Measurements from ENCODE around the gene INSR. TPM values are rescaled to one million over a fixed set of nuclear protein-coding genes. Genes with fewer than 3 reads are reported as not detected.
A peak's percentile ranks its signal among the peaks of the same experiment; 100 is the strongest.
"Not testable (repeated sequence)": the region's sequence is repeated elsewhere in the genome, so short reads cannot be mapped to it uniquely, and the experiment has no call there.

Gene INSR
- total RNA-seq, 1 experiment from 2014 or later: 8.4 TPM

- peaks cover 6% of the 10 kb centered on the region for H3K9me3 Mint-ChIP-seq (ENCODE audit: low read depth, unreplicated experiment)
- intact Hi-C loops (cut with micrococcal nuclease; ENCODE audit: unreplicated experiment): no loop called here
- H3K4me1 Mint-ChIP-seq (ENCODE audit: low read depth, unreplicated experiment): no peaks in the 10 kb centered on the region
- CTCF ChIA-PET: interaction anchor here (0.5 kb wide), 1 partner anchor 292 kb away, joined by 3 read pairs; no protein-coding TSS in a partner anchor
- BruUV-seq (replicated peaks): no TSS peak
- TF ChIP-seq, protein P1, sequence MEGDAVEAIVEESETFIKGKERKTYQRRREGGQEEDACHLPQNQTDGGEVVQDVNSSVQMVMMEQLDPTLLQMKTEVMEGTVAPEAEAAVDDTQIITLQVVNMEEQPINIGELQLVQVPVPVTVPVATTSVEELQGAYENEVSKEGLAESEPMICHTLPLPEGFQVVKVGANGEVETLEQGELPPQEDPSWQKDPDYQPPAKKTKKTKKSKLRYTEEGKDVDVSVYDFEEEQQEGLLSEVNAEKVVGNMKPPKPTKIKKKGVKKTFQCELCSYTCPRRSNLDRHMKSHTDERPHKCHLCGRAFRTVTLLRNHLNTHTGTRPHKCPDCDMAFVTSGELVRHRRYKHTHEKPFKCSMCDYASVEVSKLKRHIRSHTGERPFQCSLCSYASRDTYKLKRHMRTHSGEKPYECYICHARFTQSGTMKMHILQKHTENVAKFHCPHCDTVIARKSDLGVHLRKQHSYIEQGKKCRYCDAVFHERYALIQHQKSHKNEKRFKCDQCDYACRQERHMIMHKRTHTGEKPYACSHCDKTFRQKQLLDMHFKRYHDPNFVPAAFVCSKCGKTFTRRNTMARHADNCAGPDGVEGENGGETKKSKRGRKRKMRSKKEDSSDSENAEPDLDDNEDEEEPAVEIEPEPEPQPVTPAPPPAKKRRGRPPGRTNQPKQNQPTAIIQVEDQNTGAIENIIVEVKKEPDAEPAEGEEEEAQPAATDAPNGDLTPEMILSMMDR (IDR thresholded peaks at IDR 0.05; ENCODE audit: unreplicated experiment): no peak
- no peaks in the 10 kb centered on the region for H3K27me3 Mint-ChIP-seq (ENCODE audit: unreplicated experiment)
- H3K4me3 Mint-ChIP-seq (ENCODE audit: low read depth, unreplicated experiment): peak overlapping the region; percentile 92
- H3K27ac Mint-ChIP-seq (ENCODE audit: unreplicated experiment): peak overlapping the region; percentile 17
- H3K36me3 Mint-ChIP-seq (ENCODE audit: insufficient read depth, unreplicated experiment): peaks cover 36% of the 10 kb centered on the region
- no peak for DNase-seq
Measured at GRCh38 chr19:7068599-7068998, 225.6 kb downstream of the INSR start.

DNA sequence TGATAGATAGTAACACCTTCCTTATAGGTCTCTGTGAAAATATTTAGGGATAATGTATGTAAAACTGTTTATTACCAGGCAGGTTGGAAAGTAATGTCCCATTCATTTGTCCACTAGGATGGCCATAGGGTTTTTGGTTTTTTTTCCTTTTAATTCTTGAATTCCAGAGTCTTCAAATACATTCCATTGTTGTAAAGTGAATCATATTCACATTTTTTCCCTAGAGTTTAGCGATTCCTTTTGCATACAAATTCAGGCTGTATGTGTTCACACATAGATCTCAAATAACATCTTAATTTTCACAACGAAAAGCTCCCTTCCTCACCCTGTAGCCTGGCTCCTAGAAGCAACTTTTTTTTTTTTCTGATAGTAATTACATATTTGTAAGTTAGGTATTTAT is 226.5 kb downstream of the INSR start:
- peaks cover 31% of the 10 kb centered on the region for H3K36me3 Mint-ChIP-seq (ENCODE audit: insufficient read depth, unreplicated experiment)
- CTCF ChIA-PET: no interaction called here

DNA sequence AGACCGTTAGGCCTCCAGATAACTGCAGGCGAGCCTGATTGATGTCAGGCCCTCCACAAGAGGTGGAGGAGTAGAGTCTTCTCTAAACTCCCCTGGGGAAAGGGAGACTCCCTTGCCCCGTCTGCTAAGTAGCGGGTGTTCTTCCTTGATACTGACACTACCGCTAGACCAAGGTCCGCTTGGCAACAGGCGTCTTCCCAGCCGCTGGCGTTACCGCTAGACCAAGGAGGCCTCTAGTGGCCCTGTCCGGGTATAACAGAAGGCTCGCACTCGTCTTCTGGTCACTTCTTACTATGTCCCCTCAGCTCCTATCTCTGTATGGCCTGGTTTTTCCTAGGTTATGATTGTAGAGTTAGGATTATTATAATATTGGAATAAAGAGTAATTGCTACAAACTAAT is 227.1 kb downstream of the INSR start:
- H3K4me1 Mint-ChIP-seq (ENCODE audit: low read depth, unreplicated experiment); H3K9me3 Mint-ChIP-seq (ENCODE audit: low read depth, unreplicated experiment); BruUV-seq (replicated peaks); H3K27me3 Mint-ChIP-seq (ENCODE audit: unreplicated experiment); CTCF ChIA-PET; intact Hi-C loops (cut with micrococcal nuclease; ENCODE audit: unreplicated experiment); H3K27ac Mint-ChIP-seq (ENCODE audit: unreplicated experiment); H3K4me3 Mint-ChIP-seq (ENCODE audit: low read depth, unreplicated experiment): not testable (repeated sequence)
- peak; percentile 6 for DNase-seq
- H3K36me3 Mint-ChIP-seq (ENCODE audit: insufficient read depth, unreplicated experiment): peaks cover 26% of the 10 kb centered on the region

More for the DNA sequence above, 226.5 kb downstream of the INSR start:
- Mint-ChIP-seq H3K27ac (ENCODE audit: unreplicated experiment) (no peak overlapping the region), H3K27me3 (ENCODE audit: unreplicated experiment) (no peaks in the 10 kb centered on the region), H3K9me3 (ENCODE audit: low read depth, unreplicated experiment) (peaks cover 6% of the 10 kb centered on the region), H3K4me1 (ENCODE audit: low read depth, unreplicated experiment) (no peaks in the 10 kb centered on the region), H3K4me3 (ENCODE audit: low read depth, unreplicated experiment) (no peak overlapping the region)
- no peak for DNase-seq
- TF ChIP-seq, protein P1 (IDR thresholded peaks at IDR 0.05; ENCODE audit: unreplicated experiment): no peak
- BruUV-seq (replicated peaks): no TSS peak
- intact Hi-C loops (cut with micrococcal nuclease; ENCODE audit: unreplicated experiment): no loop called here

DNA sequence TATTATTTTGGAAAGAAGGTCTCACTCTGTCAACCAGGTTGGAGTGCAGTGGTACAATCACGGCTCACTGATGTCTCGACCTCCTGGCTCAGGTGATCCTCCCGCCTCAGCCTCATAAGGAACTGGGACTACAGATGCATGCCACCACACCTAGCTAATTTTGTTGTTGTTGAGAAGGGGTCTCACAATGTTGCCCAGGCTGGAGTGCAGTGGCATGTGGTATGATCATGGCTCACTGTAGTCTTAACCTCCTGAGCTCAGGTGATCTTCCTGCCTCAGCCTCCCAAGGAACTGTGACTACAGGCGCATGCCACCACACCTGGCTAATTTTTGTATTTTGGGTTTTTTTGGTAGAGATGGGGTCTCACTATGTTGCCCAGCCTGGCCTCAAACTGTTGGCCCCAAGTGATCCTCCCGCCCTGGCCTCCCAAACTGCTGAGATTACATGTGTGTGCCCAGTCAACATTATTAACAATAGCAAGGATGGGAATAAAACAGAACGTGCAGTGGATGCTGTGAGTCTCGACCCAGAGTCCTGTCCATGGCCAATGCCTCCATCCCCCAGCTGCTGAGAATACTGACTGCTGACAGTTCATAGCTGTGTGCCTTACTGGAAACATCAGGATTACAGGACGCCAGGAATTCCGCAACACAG is 230.3 kb downstream of the INSR start:
- TF ChIP-seq, protein P1 (IDR thresholded peaks at IDR 0.05; ENCODE audit: unreplicated experiment): no peak
- H3K9me3 Mint-ChIP-seq (ENCODE audit: low read depth, unreplicated experiment): peaks cover 3% of the 10 kb centered on the region
- no peaks in the 10 kb centered on the region for H3K27me3 Mint-ChIP-seq (ENCODE audit: unreplicated experiment)
- intact Hi-C loops (cut with micrococcal nuclease; ENCODE audit: unreplicated experiment): no loop called here
- no peak overlapping the region for H3K4me3 Mint-ChIP-seq (ENCODE audit: low read depth, unreplicated experiment)
- DNase-seq: no peak
- H3K27ac Mint-ChIP-seq (ENCODE audit: unreplicated experiment): no peak overlapping the region
- CTCF ChIA-PET: interaction anchor here (0.6 kb wide), 1 partner anchor 674 kb away, joined by 4 read pairs; no protein-coding TSS in a partner anchor
- H3K4me1 Mint-ChIP-seq (ENCODE audit: low read depth, unreplicated experiment): no peaks in the 10 kb centered on the region
- peaks cover 2% of the 10 kb centered on the region for H3K36me3 Mint-ChIP-seq (ENCODE audit: insufficient read depth, unreplicated experiment)
- BruUV-seq (replicated peaks): no TSS peak

GRCh38 chr19:7063339-7063738 is 230.9 kb downstream of the INSR start:
- no TSS peak for BruUV-seq (replicated peaks)
- Mint-ChIP-seq H3K36me3 (ENCODE audit: insufficient read depth, unreplicated experiment) (no peaks in the 10 kb centered on the region), H3K27me3 (ENCODE audit: unreplicated experiment) (no peaks in the 10 kb centered on the region), H3K4me1 (ENCODE audit: low read depth, unreplicated experiment) (no peaks in the 10 kb centered on the region), H3K27ac (ENCODE audit: unreplicated experiment) (no peak overlapping the region), H3K4me3 (ENCODE audit: low read depth, unreplicated experiment) (no peak overlapping the region), H3K9me3 (ENCODE audit: low read depth, unreplicated experiment) (peaks cover 3% of the 10 kb centered on the region)
- TF ChIP-seq, protein P1 (IDR thresholded peaks at IDR 0.05; ENCODE audit: unreplicated experiment): no peak
- CTCF ChIA-PET: no interaction called here
- intact Hi-C loops (cut with micrococcal nuclease; ENCODE audit: unreplicated experiment): no loop called here
- DNase-seq: no peak
